A549 treated with AZD2906 at 1 μM for 4 hours (cell line): ENCODE measurements around the gene RARS1. TPM values are rescaled to one million over a fixed set of nuclear protein-coding genes. Genes with fewer than 3 reads are reported as not detected.

Experiments used
- total RNA-seq: library from RNA; stranded (reverse); fragments of 200-300 nt; extraction: Qiagen RNA extraction; gene quantifications from 5 replicates; pipeline ENCODE4 v1.2.3, GENCODE V29; 2022

The RARS1 gene
- 86.5 to 119 TPM (median 91.3 TPM) in 5 replicates for total RNA-seq

DNA sequence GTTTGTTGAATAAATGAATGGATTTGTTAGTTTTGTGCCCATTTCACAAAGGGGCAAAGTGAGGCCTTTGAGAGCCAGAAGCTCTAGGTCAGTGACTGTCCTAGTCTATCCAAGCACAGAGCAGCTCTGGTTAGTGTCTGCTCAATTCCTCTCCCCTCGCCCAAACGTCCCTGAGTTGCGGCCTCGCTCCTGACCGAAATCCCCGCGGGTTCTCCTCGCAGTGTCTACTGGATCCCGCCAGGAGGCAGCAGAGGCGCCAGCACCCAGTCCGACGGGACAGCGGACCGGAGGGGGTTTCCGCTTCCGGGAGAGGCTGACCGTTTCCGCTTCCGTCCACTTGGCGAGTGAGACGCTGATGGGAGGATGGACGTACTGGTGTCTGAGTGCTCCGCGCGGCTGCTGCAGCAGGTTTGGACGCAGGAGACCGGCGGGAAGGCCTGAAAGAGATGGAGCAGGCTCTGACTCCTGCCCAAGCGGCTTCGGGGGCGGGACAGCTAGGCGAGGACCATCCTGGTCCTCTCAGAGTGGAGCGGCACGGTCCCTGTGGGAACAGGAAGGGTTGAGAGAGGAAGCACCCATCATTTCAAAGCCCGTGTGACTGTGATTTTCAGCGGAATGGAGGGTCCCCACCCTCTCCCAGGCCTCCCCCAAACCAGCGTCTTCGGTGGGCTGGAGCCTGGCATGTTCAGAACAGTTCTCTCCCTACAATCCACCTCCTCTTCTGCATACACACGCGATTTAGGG lies at the start of gene RARS1:
Gene RARS1, plus strand, starts transcription at position 336 of the 744 bp plus-strand sequence. Its CDS starts 28 bp downstream, at position 364.

DNA sequence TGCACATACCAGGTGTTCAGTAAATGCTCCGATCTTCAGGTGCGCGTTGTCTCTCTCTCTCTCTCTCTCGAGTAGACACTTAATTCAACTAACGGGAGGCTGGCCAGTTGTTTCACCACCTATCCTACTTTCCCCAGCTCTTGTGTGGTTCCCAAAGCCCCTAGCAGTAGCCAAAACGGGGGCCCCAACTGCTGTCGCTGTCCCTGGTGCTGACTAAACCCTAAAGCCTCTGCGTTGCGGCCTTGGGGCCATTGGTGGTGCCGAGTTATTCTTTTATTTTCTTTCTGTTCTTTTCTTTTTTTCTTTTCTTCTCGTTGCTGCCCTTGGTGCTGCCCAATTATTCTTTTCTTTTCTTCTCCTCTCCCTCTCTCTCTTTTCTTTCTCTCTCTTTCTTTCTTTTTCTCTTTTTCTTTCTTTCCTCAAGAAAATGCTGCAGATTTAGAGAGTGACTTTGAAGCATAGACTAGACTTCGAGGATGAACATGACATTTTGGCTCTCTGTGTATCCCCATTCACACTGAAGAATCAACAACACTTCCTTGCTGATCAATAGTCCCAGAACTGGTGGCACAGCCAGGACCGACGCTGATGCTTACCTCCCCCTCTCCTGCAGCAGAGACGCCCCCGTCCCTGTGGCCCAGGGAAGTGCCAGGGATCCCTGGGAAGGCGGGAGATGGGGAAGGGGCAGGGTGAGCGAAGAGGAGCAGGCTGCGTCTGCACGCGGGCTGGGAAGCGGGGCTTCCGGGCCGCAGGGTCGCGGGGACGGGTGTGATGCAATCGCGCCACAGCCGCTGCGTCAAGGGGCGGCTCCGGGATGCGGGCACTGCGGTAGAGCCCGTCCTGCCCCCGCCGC lies 42.5 kb downstream of the RARS1 start, which contains the start of gene FBLL1:
Gene FBLL1, plus strand, starts transcription at position 785 of the 853 bp plus-strand sequence. CDS start 200 bp downstream, outside the sequence.

Other genes starting within 250 kb of the RARS1 start
- 70.2 to 81.2 TPM (median 73.2 TPM) in 5 replicates for gene WWC1, start 194.8 kb upstream of the RARS1 start, total RNA-seq
- gene FBLL1, start 42.8 kb downstream of the RARS1 start, total RNA-seq: 0.07 to 0.14 TPM (median 0.11 TPM) in 4 of 5 replicates, not detected in the other
- gene PANK3, start 92.9 kb downstream of the RARS1 start, total RNA-seq: 14.0 to 20.8 TPM (median 16.7 TPM) in 5 replicates